ENCODE measurements around the gene RRP15.

DNA sequence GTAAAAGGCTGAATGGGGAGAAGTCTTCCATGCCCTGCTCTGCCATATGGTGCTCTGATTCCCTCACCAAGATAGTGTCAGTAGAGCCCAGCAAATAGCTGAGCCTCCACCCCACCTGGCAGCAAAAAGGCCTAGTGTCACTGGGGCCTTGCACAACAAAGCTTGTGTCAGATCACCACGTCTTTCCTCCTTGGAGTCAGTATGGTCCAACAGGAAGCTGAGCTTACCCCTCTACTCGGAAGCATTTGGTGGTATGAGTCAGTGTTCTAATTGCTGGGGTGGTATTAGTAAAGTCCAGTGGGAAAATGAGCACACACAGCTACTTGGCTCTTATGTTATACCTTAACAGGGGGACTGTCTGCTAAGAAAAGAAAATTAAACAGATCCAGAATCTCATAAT lies 18.7 kb upstream of the RRP15 start:
- TF ChIP-seq, protein P1, sequence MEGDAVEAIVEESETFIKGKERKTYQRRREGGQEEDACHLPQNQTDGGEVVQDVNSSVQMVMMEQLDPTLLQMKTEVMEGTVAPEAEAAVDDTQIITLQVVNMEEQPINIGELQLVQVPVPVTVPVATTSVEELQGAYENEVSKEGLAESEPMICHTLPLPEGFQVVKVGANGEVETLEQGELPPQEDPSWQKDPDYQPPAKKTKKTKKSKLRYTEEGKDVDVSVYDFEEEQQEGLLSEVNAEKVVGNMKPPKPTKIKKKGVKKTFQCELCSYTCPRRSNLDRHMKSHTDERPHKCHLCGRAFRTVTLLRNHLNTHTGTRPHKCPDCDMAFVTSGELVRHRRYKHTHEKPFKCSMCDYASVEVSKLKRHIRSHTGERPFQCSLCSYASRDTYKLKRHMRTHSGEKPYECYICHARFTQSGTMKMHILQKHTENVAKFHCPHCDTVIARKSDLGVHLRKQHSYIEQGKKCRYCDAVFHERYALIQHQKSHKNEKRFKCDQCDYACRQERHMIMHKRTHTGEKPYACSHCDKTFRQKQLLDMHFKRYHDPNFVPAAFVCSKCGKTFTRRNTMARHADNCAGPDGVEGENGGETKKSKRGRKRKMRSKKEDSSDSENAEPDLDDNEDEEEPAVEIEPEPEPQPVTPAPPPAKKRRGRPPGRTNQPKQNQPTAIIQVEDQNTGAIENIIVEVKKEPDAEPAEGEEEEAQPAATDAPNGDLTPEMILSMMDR (conservative IDR thresholded peaks at IDR 0.05; ENCODE audit: low read depth, low read length), result no peak
- TF ChIP-seq EZH2 (IDR thresholded peaks at IDR 0.05; ENCODE audit: borderline replicate concordance, low read depth, low read length, poor library complexity, severe bottlenecking), result no peak

All from A673 (cell line).